ENCODE measurements around the gene CHADL. TPM values are rescaled to one million over a fixed set of nuclear protein-coding genes. Genes with fewer than 3 reads are reported as not detected.

CHADL gene
- total and polyA plus RNA-seq, 2 experiments from 2014 or later, result 1.6 TPM; not detected in 1

GRCh38 chr22:41256254-41257253, 15.8 kb upstream of the CHADL start:
- Mint-ChIP-seq H3K36me3 (ENCODE audit: low read depth) (peaks cover 92% of the 10 kb centered on the region), H3K4me1 (peaks cover 11% of the 10 kb centered on the region), H3K4me3 (peak overlapping the region; percentile 31; the same call in 1 of the 3 replicates), H3K27ac (peak overlapping the region; percentile 90), H3K9me3 (no peaks in the 10 kb centered on the region), H3K27me3 (ENCODE audit: insufficient read depth, low read depth, poor library complexity) (peaks cover 6% of the 10 kb centered on the region)
- no peak overlapping the region for H3K4me3 ChIP-seq
- no peak overlapping the region for H2AFZ ChIP-seq
- H3F3A ChIP-seq (replicated peaks; ENCODE audit: low read depth), result peaks cover 14% of the 10 kb centered on the region; the same call in 1 of the 2 replicates
- ATAC-seq (peak; percentile 70), DNase-seq (ENCODE audit: low spot score) (peak; percentile 47)
- no peaks in the 10 kb centered on the region for H3K4me1 ChIP-seq (ENCODE audit: insufficient read depth)
- H3K27ac ChIP-seq (ENCODE audit: low read depth), result peak overlapping the region; percentile 27; the same call in 1 of the 2 replicates
- no peaks in the 10 kb centered on the region for H3K27me3 ChIP-seq (ENCODE audit: insufficient read depth)
- no peak overlapping the region for H3K4me2 ChIP-seq
- TF ChIP-seq EZH2phosphoT487 (IDR thresholded peaks at IDR 0.05; ENCODE audit: unreplicated experiment) (no peak), ZNF462 (CRISPR knock-in tag; IDR thresholded peaks at IDR 0.05) (no peak), POLR2AphosphoS5 (IDR thresholded peaks at IDR 0.05; ENCODE audit: low read depth) (no peak)
- H3K36me3 ChIP-seq (ENCODE audit: insufficient read depth), result peaks cover 66% of the 10 kb centered on the region
- H3K79me2 ChIP-seq (replicated peaks; ENCODE audit: insufficient read depth), result no peaks in the 10 kb centered on the region
- peaks cover 20% of the 10 kb centered on the region for H4K20me1 ChIP-seq (replicated peaks; ENCODE audit: insufficient read depth)
- no peaks in the 10 kb centered on the region for H3K9me2 ChIP-seq (ENCODE audit: insufficient read depth)

- Histone ChIP-seq H4K20me1 (replicated peaks; ENCODE audit: insufficient read depth) (peaks cover 14% of the 10 kb centered on the region), H3K27me3 (ENCODE audit: insufficient read depth) (no peaks in the 10 kb centered on the region), H3K79me2 (replicated peaks; ENCODE audit: insufficient read depth) (no peaks in the 10 kb centered on the region), H3K9me2 (ENCODE audit: insufficient read depth) (no peaks in the 10 kb centered on the region), H3K36me3 (ENCODE audit: insufficient read depth) (peaks cover 64% of the 10 kb centered on the region), H3K4me3 (no peak overlapping the region), H3F3A (replicated peaks; ENCODE audit: low read depth) (peaks cover 19% of the 10 kb centered on the region; the same call in 1 of the 2 replicates), H3K27ac (ENCODE audit: low read depth) (0 out of 2 replicates have a peak overlapping the region, but pooled peaks have one; percentile 19), H2AFZ (no peak overlapping the region), H3K4me1 (ENCODE audit: insufficient read depth) (no peaks in the 10 kb centered on the region), H3K4me2 (no peak overlapping the region)
- no peak overlapping the region for H3K4me3 Mint-ChIP-seq
- no peak for ATAC-seq
- no peak overlapping the region for H3K27ac Mint-ChIP-seq
- no peak for DNase-seq (ENCODE audit: low spot score)
- peaks cover 11% of the 10 kb centered on the region for H3K4me1 Mint-ChIP-seq
- H3K36me3 Mint-ChIP-seq (ENCODE audit: low read depth), result peaks cover 91% of the 10 kb centered on the region
- H3K9me3 Mint-ChIP-seq, result no peaks in the 10 kb centered on the region
- peaks cover 8% of the 10 kb centered on the region for H3K27me3 Mint-ChIP-seq (ENCODE audit: insufficient read depth, low read depth, poor library complexity)
- TF ChIP-seq STAT1 (IDR thresholded peaks at IDR 0.05; ENCODE audit: unreplicated experiment) (no peak), EZH2phosphoT487 (IDR thresholded peaks at IDR 0.05; ENCODE audit: unreplicated experiment) (no peak)
These were observed 13.5 kb upstream of the CHADL start for GRCh38 chr22:41254230-41254629.
